SK-N-MC (cell line): ENCODE measurements around the gene FEZ2.
A peak's percentile ranks its signal among the peaks of the same experiment; 100 is the strongest.

Source experiments
- DNase-seq: peaks from one replicate; pipeline ENCODE4 v3.0.0-alpha.2; 2011; ENCODE audit warnings: low read depth, low spot score
- H3K27ac ChIP-seq: fragments of 200-600 bp; sonication (generic); 2 replicates; pipeline ENCODE4 v1.5.1; 2016; ENCODE audit warnings: mixed run types
- H3K36me3 ChIP-seq: fragments of 200-600 bp; sonication (generic); 2 replicates; pipeline ENCODE4 v1.6.1; 2017; ENCODE audit warnings: antibody characterized with exemption, low read length, mixed read lengths; ENCODE audit not compliant: insufficient read depth
- H3K4me3 ChIP-seq: fragments of 200-600 bp; sonication (generic); 2 replicates; pipeline ENCODE4 v1.5.1; 2016
- H3K9ac ChIP-seq: fragments of 200-600 bp; sonication (generic); 2 replicates; pipeline ENCODE4 v1.8.0; 2017; ENCODE audit warnings: mixed run types, mixed read lengths; ENCODE audit not compliant: insufficient read length
- H3K9me3 ChIP-seq: fragments of 200-600 bp; sonication (generic); 2 replicates; pipeline ENCODE4 v1.6.1; 2017; ENCODE audit warnings: low read depth, mild to moderate bottlenecking, antibody characterized with exemption, low read length, moderate library complexity, mixed read lengths
- EZH2 ChIP-seq: fragments of 200-600 bp; sonication (generic); IDR thresholded peaks from one replicate; pipeline ENCODE4 v1.6.1; 2017; ENCODE audit warnings: antibody characterized with exemption
- FOXP2 ChIP-seq: optimal IDR thresholded peaks from 2 replicates; pipeline ENCODE3; 2011; ENCODE audit warnings: mild to moderate bottlenecking, moderate library complexity; ENCODE audit not compliant: insufficient read depth; ENCODE audit errors: extremely low read length, control extremely low read depth
- POLR2AphosphoS5 ChIP-seq: IDR thresholded peaks from 2 replicates; pipeline ENCODE4 v1.6.1; 2012; ENCODE audit warnings: mild to moderate bottlenecking, low read depth, low read length, borderline replicate concordance

The FEZ2 gene

DNA sequence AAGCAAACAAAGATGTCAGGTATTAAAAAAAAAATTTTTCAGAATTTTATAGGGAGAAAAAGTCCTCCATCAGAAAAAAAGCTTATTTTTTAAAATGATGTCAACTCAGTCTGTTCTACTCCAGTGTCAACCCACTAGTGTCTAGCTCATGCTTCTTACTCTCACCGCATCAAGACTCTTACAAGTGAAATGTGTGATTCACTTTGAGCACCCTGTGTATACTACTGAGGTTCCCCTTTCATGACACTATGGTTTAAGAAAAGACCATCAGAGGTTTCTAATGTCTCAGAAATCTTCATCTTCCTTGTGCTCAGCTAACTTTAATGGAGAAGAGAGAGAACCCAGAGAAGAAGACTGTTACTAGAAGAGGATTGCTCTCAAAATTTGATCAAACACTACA lies 43.4 kb downstream of the FEZ2 start:
- H3K27ac ChIP-seq = no peak overlapping the region
- DNase-seq = no peak
- no peaks in the 10 kb centered on the region for H3K9me3 ChIP-seq
- TF ChIP-seq POLR2AphosphoS5 (no peak), EZH2 (no peak), FOXP2 (no peak)
- no peak overlapping the region for H3K4me3 ChIP-seq
- no peak overlapping the region for H3K9ac ChIP-seq
- H3K36me3 ChIP-seq = peaks cover 50% of the 10 kb centered on the region

- H3K27ac ChIP-seq = no peak overlapping the region
- no peak overlapping the region for H3K4me3 ChIP-seq
- H3K9me3 ChIP-seq = no peaks in the 10 kb centered on the region
- peaks cover 53% of the 10 kb centered on the region for H3K36me3 ChIP-seq
- no peak for DNase-seq
- no peak overlapping the region for H3K9ac ChIP-seq
- TF ChIP-seq POLR2AphosphoS5 = no peak
- no peak for TF ChIP-seq EZH2
- TF ChIP-seq FOXP2 = no peak
Observed at GRCh38 chr2:36553683-36554082, 44.3 kb downstream of the FEZ2 start.

GRCh38 chr2:36550006-36550405 lies 48.0 kb downstream of the FEZ2 start:
- TF ChIP-seq FOXP2 (no peak), EZH2 (no peak), POLR2AphosphoS5 (no peak)
- H3K27ac ChIP-seq = no peak overlapping the region
- no peaks in the 10 kb centered on the region for H3K9me3 ChIP-seq
- H3K36me3 ChIP-seq = peaks cover 58% of the 10 kb centered on the region
- DNase-seq = no peak
- no peak overlapping the region for H3K9ac ChIP-seq
- H3K4me3 ChIP-seq = no peak overlapping the region

- Histone ChIP-seq H3K27ac (peak overlapping the region; percentile 27; the same call in 1 of the 2 replicates), H3K9me3 (no peaks in the 10 kb centered on the region), H3K4me3 (no peak overlapping the region), H3K36me3 (peaks cover 61% of the 10 kb centered on the region), H3K9ac (no peak overlapping the region)
- TF ChIP-seq EZH2 = no peak
- TF ChIP-seq POLR2AphosphoS5 = no peak
- no peak for TF ChIP-seq FOXP2
- no peak for DNase-seq
Observed at GRCh38 chr2:36549165-36549574, 48.8 kb downstream of the FEZ2 start.

DNA sequence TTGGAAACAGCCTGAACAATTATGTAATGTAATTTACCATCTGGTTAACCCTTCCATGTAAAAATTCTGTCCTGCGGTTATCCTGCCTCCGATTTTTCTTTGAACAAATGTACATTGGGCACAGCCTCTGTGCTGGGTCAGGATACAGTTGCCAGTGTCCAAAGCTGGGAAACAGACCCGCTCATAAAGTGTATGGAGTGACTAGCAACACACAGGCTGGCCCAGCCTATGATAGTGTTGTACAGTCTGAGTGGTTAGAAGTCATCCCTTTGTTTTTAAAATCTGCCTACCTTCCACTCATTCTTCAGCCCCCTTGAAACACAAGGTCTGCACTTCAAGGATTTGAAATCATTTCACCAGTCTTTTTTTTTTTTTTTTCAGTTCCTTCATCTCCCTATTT lies 50.1 kb downstream of the FEZ2 start:
- H3K9me3 ChIP-seq = no peaks in the 10 kb centered on the region
- H3K27ac ChIP-seq = no peak overlapping the region
- H3K4me3 ChIP-seq = no peak overlapping the region
- no peak overlapping the region for H3K9ac ChIP-seq
- no peak for TF ChIP-seq FOXP2
- no peak for TF ChIP-seq EZH2
- TF ChIP-seq POLR2AphosphoS5 = no peak
- peaks cover 57% of the 10 kb centered on the region for H3K36me3 ChIP-seq
- no peak for DNase-seq

GRCh38 chr2:36545871-36546416 lies 52.0 kb downstream of the FEZ2 start:
- H3K36me3 ChIP-seq = peaks cover 40% of the 10 kb centered on the region
- no peaks in the 10 kb centered on the region for H3K9me3 ChIP-seq
- TF ChIP-seq EZH2 = no peak
- no peak for TF ChIP-seq POLR2AphosphoS5
- TF ChIP-seq FOXP2 = no peak
- H3K9ac ChIP-seq = no peak overlapping the region
- no peak overlapping the region for H3K4me3 ChIP-seq
- no peak for DNase-seq
- H3K27ac ChIP-seq = no peak overlapping the region

- no peak overlapping the region for H3K9ac ChIP-seq
- H3K9me3 ChIP-seq = no peaks in the 10 kb centered on the region
- no peak overlapping the region for H3K4me3 ChIP-seq
- peaks cover 30% of the 10 kb centered on the region for H3K36me3 ChIP-seq
- H3K27ac ChIP-seq = no peak overlapping the region
- TF ChIP-seq POLR2AphosphoS5 (no peak), FOXP2 (no peak), EZH2 (no peak)
- no peak for DNase-seq
Observed at GRCh38 chr2:36544638-36545338, 53.2 kb downstream of the FEZ2 start.

DNA sequence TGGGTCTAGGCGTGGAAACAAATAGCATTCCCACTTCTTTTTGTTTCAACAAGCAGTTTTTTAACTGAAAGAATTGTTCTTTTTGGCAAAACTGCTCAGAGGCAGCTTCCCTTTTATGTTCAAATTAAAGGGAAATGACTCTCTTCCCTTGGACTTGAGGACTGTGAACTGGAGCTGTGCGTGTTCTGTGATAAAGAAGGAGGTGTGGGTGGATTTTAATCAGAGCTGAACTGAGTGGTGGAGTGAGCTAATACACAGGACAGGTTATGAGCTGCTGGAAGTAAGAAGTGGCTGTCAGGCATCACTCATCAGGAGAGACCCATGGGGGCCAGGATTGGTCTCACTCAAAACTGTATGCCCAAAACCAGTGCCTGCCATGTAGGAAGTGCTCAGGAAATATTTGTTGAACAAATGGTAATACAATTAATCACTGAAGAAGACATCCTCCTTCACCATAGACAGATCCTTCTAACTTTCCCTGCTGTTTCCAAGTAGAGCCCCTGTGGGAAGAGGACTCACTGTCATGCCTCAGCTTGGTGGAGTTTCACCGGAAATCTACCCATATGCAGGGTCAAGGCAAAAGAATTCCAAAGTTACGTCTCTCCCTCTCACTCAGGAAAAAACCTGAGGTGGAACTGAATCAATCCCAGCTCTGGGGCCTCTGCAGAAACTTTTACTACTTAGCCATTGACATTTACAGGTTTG lies 55.9 kb downstream of the FEZ2 start:
- Histone ChIP-seq H3K9ac (no peak overlapping the region), H3K27ac (no peak overlapping the region), H3K36me3 (peaks cover 9% of the 10 kb centered on the region; the same call in 1 of the 2 replicates), H3K9me3 (no peaks in the 10 kb centered on the region), H3K4me3 (no peak overlapping the region)
- TF ChIP-seq EZH2 (no peak), FOXP2 (no peak), POLR2AphosphoS5 (no peak)
- no peak for DNase-seq
